Caco-2 (cell line): ENCODE results near the gene LETMD1. TPM values are rescaled to one million over a fixed set of nuclear protein-coding genes. Genes with fewer than 3 reads are reported as not detected.

Experiments used
- BruUV-seq: library from RNA; stranded (reverse); fragments of 400-500 nt; replicated peaks from 2 replicates; lab custom pipeline; 2021; lab: Mats Ljungman, UMichigan
- CTCF ChIA-PET: fragments of 300-600 bp; sonication (Branson Sonifier 250); formaldehyde crosslinking; loops from one replicate; lab custom pipeline; 2022; ENCODE audit warnings: antibody characterized with exemption; lab: Charles Lee
- POLR2A ChIA-PET: fragments of 300-600 bp; sonication (Branson Sonifier 250); formaldehyde crosslinking; loops from one replicate; lab custom pipeline; 2022; ENCODE audit warnings: antibody characterized with exemption; lab: Charles Lee
- DNase-seq, 2 experiments: peaks; one replicate each; pipeline versions ENCODE4 v3.0.0 to v3.0.0-alpha.2; 2020 to 2022
- H3K27me3 ChIP-seq: replicated peaks from 2 replicates; pipeline ENCODE4 v1.6.0; 2011; ENCODE audit warnings: low read length; ENCODE audit not compliant: control insufficient read depth, insufficient read depth
- H3K36me3 ChIP-seq: 2 replicates; pipeline ENCODE4 v1.5.1; 2011; ENCODE audit warnings: low read length; ENCODE audit not compliant: control insufficient read depth, insufficient read depth
- H3K4me1 ChIP-seq: fragments of 250-450 bp; sonication (Bioruptor Pico); 2 replicates; pipeline ENCODE4 v1.5.1; 2020; ENCODE audit warnings: mild to moderate bottlenecking
- H3K4me3 ChIP-seq: 2 replicates; pipeline ENCODE4 v1.5.1; 2011; ENCODE audit warnings: low read depth, mild to moderate bottlenecking, control low read depth, low read length
- H3K9me3 ChIP-seq: fragments of 250-450 bp; sonication (Bioruptor Pico); 2 replicates; pipeline ENCODE4 v1.5.1; 2020; ENCODE audit warnings: mild to moderate bottlenecking, moderate library complexity
- H3K27ac Mint-ChIP-seq: one replicate; pipeline ENCODE4 v1.8.0; 2022; ENCODE audit warnings: mixed read lengths; ENCODE audit not compliant: unreplicated experiment
- H3K27me3 Mint-ChIP-seq: one replicate; pipeline ENCODE4 v1.8.0; 2022; ENCODE audit warnings: mixed read lengths; ENCODE audit not compliant: insufficient read depth, unreplicated experiment
- H3K36me3 Mint-ChIP-seq: one replicate; pipeline ENCODE4 v1.8.0; 2022; ENCODE audit warnings: mild to moderate bottlenecking, mixed read lengths; ENCODE audit not compliant: insufficient read depth, unreplicated experiment
- H3K4me1 Mint-ChIP-seq: one replicate; pipeline ENCODE4 v1.8.0; 2022; ENCODE audit warnings: low read depth, mixed read lengths; ENCODE audit not compliant: unreplicated experiment
- H3K4me3 Mint-ChIP-seq: one replicate; pipeline ENCODE4 v1.8.0; 2022; ENCODE audit warnings: mild to moderate bottlenecking, moderate library complexity, mixed read lengths; ENCODE audit not compliant: unreplicated experiment
- H3K9me3 Mint-ChIP-seq: one replicate; pipeline ENCODE4 v1.8.0; 2022; ENCODE audit warnings: mixed read lengths; ENCODE audit not compliant: unreplicated experiment
- intact Hi-C: fragments of 100-400 bp; cut with micrococcal nuclease; formaldehyde crosslinking; loops from one replicate; pipeline ENCODE4 v1.10.0; 2022; ENCODE audit not compliant: unreplicated experiment
- total RNA-seq: library from RNA; stranded (reverse); gene quantifications from 2 replicates; pipeline ENCODE4 v1.2.3, GENCODE V29; 2022
- TF ChIP-seq, protein P1 (sequence below), 2 experiments: fragments of 200-600 bp in 1 of 2; IDR thresholded peaks; 1 replicate in 1 of 2; 2 replicates in 1 of 2; pipeline versions ENCODE4 v1.5.1 to v1.8.0; 2011 to 2022; ENCODE audit warnings: antibody characterized with exemption in 1 of 2, control low read depth in 1 of 2, inconsistent platforms in 1 of 2, low read depth in 1 of 2, low read length in 1 of 2, mild to moderate bottlenecking in 1 of 2, moderate library complexity in 1 of 2; ENCODE audit not compliant: insufficient read depth in 1 of 2, severe bottlenecking in 1 of 2, unreplicated experiment in 1 of 2

LETMD1 gene
- total RNA-seq, 1 experiment from 2014 or later = 90.6 TPM

DNA sequence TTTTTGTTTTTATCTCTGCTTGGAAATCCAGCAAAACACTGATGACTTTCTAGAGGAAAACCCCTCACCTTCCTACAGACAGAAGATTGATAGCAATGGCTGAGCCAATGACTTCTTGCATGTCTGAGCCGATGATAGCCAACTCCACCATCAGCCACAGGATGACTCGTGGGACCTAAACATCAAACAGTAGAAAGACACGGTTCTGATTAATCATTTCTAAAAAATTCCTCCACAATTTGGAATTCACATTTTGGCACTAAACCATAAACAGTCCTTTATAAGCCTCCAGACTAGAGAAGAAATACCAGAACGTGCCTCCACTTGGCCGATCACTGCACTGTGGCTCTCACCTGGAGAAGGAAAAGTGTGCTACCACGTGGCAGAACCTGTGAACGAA lies 47.9 kb upstream of the LETMD1 start:
- Mint-ChIP-seq H3K4me3 (no peak overlapping the region), H3K27me3 (no peaks in the 10 kb centered on the region), H3K4me1 (peaks cover 13% of the 10 kb centered on the region), H3K9me3 (no peaks in the 10 kb centered on the region), H3K36me3 (peaks cover 74% of the 10 kb centered on the region), H3K27ac (no peak overlapping the region)
- ChIA-PET CTCF (no interaction called here), POLR2A (no interaction called here)
- intact Hi-C loops = no loop called here
- Histone ChIP-seq H3K4me1 (peaks cover 12% of the 10 kb centered on the region), H3K36me3 (peaks cover 2% of the 10 kb centered on the region; the same call in 1 of the 2 replicates), H3K4me3 (no peak overlapping the region), H3K9me3 (no peaks in the 10 kb centered on the region), H3K27me3 (no peaks in the 10 kb centered on the region)
- TF ChIP-seq, protein P1, sequence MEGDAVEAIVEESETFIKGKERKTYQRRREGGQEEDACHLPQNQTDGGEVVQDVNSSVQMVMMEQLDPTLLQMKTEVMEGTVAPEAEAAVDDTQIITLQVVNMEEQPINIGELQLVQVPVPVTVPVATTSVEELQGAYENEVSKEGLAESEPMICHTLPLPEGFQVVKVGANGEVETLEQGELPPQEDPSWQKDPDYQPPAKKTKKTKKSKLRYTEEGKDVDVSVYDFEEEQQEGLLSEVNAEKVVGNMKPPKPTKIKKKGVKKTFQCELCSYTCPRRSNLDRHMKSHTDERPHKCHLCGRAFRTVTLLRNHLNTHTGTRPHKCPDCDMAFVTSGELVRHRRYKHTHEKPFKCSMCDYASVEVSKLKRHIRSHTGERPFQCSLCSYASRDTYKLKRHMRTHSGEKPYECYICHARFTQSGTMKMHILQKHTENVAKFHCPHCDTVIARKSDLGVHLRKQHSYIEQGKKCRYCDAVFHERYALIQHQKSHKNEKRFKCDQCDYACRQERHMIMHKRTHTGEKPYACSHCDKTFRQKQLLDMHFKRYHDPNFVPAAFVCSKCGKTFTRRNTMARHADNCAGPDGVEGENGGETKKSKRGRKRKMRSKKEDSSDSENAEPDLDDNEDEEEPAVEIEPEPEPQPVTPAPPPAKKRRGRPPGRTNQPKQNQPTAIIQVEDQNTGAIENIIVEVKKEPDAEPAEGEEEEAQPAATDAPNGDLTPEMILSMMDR (IDR thresholded peaks at IDR 0.05; ENCODE audit: insufficient read depth in 1 of 2, low read depth in 1 of 2, low read length in 1 of 2, severe bottlenecking in 1 of 2, unreplicated experiment in 1 of 2) = no peak
- no peak for DNase-seq
- no TSS peak for BruUV-seq

DNA sequence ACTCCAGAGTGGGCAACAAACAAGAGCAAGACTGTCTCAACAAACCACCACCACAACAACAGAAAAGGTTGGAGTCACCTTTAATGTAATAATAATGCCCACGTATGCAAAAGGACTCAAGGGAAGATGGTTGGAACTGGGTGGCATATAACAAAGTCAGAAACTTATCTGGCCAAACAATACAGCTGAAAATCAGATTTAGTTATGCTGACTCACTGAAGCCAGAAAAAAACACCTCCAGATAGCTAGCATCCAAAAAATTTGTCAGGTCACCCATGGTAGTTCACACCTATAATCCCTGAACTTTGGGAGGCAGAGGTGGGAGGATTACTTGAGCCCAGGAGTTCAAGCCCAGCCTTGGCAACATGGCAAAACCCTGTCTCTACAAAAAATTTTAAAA lies 46.3 kb upstream of the LETMD1 start:
- H3K4me1 ChIP-seq = peaks cover 26% of the 10 kb centered on the region
- H3K36me3 ChIP-seq = peaks cover 2% of the 10 kb centered on the region; the same call in 1 of the 2 replicates
- TF ChIP-seq, protein P1 (IDR thresholded peaks at IDR 0.05; ENCODE audit: insufficient read depth in 1 of 2, low read depth in 1 of 2, low read length in 1 of 2, severe bottlenecking in 1 of 2, unreplicated experiment in 1 of 2) = no peak
- DNase-seq = no peak
- no peaks in the 10 kb centered on the region for H3K27me3 ChIP-seq
- no TSS peak for BruUV-seq
- CTCF ChIA-PET = interaction anchor here (1.8 kb wide), 1 partner anchor 26 kb away, joined by 4 read pairs; no protein-coding TSS in a partner anchor
- H3K9me3 ChIP-seq = peaks cover 5% of the 10 kb centered on the region
- POLR2A ChIA-PET = interaction anchor here (0.6 kb wide), 1 partner anchor 71 kb away, joined by 16 read pairs; no protein-coding TSS in a partner anchor
- H3K27me3 Mint-ChIP-seq = no peaks in the 10 kb centered on the region
- H3K4me3 Mint-ChIP-seq = no peak overlapping the region
- H3K4me3 ChIP-seq = no peak overlapping the region
- intact Hi-C loops = no loop called here
- H3K9me3 Mint-ChIP-seq = no peaks in the 10 kb centered on the region
- no peak overlapping the region for H3K27ac Mint-ChIP-seq
- H3K36me3 Mint-ChIP-seq = peaks cover 76% of the 10 kb centered on the region
- peaks cover 23% of the 10 kb centered on the region for H3K4me1 Mint-ChIP-seq

DNA sequence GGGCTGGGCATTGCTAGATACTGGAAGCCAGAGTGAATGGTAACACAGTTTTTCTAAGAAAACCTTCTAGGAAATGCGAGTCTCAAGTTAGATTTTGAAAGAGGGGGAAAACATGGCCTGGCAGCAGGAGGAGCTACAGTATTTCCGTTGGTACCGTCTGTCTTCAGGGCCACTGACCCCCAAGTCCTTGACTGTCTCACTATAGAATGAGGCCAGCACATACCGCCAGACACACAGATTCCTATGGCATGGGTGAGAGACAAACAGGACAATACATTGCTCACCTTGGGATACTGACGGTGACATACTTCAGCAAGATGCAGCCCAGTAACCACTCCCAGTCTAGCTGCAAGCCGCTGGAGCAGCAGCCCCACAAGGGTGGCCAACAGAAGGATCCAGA lies 43.6 kb upstream of the LETMD1 start:
- peaks cover 26% of the 10 kb centered on the region for H3K4me1 ChIP-seq
- no peak overlapping the region for H3K4me3 ChIP-seq
- DNase-seq = no peak
- H3K4me3 Mint-ChIP-seq = no peak overlapping the region
- peaks cover 84% of the 10 kb centered on the region for H3K36me3 Mint-ChIP-seq
- peaks cover 13% of the 10 kb centered on the region for H3K9me3 ChIP-seq
- TF ChIP-seq, protein P1 (IDR thresholded peaks at IDR 0.05; ENCODE audit: insufficient read depth in 1 of 2, low read depth in 1 of 2, low read length in 1 of 2, severe bottlenecking in 1 of 2, unreplicated experiment in 1 of 2) = no peak
- POLR2A ChIA-PET = no interaction called here
- H3K4me1 Mint-ChIP-seq = peaks cover 23% of the 10 kb centered on the region
- intact Hi-C loops = no loop called here
- CTCF ChIA-PET = interaction anchor here (0.9 to 3.1 kb wide), 2 partner anchors 19 to 23 kb away, joined by 3 to 31 read pairs; partner anchors contain the start of gene SLC11A2
- no peaks in the 10 kb centered on the region for H3K27me3 ChIP-seq
- no TSS peak for BruUV-seq
- H3K27ac Mint-ChIP-seq = no peak overlapping the region
- H3K9me3 Mint-ChIP-seq = no peaks in the 10 kb centered on the region
- peaks cover 4% of the 10 kb centered on the region; the same call in 1 of the 2 replicates for H3K36me3 ChIP-seq
- no peaks in the 10 kb centered on the region for H3K27me3 Mint-ChIP-seq
